B cell (primary cell): ENCODE measurements around the gene CDRT4. TPM values are rescaled to one million over a fixed set of nuclear protein-coding genes. Genes with fewer than 3 reads are reported as not detected.

Experiments used
- ATAC-seq: fragments of 200-7000 bp; cut with Tn5 transposase; one replicate; pipeline ENCODE4 v1.10.0; 2021; ENCODE audit warnings: low read depth, mild to moderate bottlenecking, moderate number of reproducible peaks, moderate library complexity
- CTCF ChIA-PET: fragments of 350-600 bp; sonication (Branson Sonifier 250); formaldehyde crosslinking; loops from one replicate; lab custom pipeline; 2021; ENCODE audit warnings: antibody characterized with exemption, inconsistent platforms; lab: Charles Lee
- POLR2A ChIA-PET: fragments of 350-600 bp; sonication (Branson Sonifier 250); formaldehyde crosslinking; loops from one replicate; lab custom pipeline; 2021; ENCODE audit warnings: antibody characterized with exemption; lab: Charles Lee
- DNase-seq: peaks from one replicate; pipeline ENCODE4 v3.0.0; 2013
- H2AFZ ChIP-seq: 2 replicates; pipeline ENCODE4 v1.6.1; 2012; ENCODE audit warnings: mild to moderate bottlenecking, low read depth, low read length; ENCODE audit not compliant: insufficient read depth, poor library complexity, severe bottlenecking
- H3K27ac ChIP-seq, 2 donors: 1 replicate in 1 of 2; 2 replicates in 1 of 2; pipeline ENCODE4 v1.5.1; 2012 to 2013; ENCODE audit warnings: low read length in 2 of 2, mild to moderate bottlenecking in 2 of 2, moderate library complexity in 1 of 2
- H3K27me3 ChIP-seq, 4 experiments: fragments of 200-600 bp in 1 of 4; sonication (generic) in 1 of 4; replicated peaks in 1 of 4; 1 replicate in 2 of 4; 2 replicates in 2 of 4; pipeline versions ENCODE4 v1.6.1 to v1.7.0; 2013 to 2016; ENCODE audit warnings: low read length in 3 of 4, mild to moderate bottlenecking in 2 of 4, mixed read lengths in 1 of 4, moderate library complexity in 1 of 4; ENCODE audit not compliant: insufficient read depth in 4 of 4, control insufficient read depth in 3 of 4; ENCODE audit errors: control extremely low read depth in 1 of 4
- H3K36me3 ChIP-seq, 2 experiments: replicated peaks in 1 of 2; 1 replicate in 1 of 2; 2 replicates in 1 of 2; pipeline versions ENCODE4 v1.6.1 to v1.7.1; 2013; ENCODE audit warnings: low read length in 1 of 2; ENCODE audit not compliant: insufficient read depth in 2 of 2, control insufficient read depth in 1 of 2; ENCODE audit errors: control extremely low read depth in 1 of 2, extremely low read depth in 1 of 2
- H3K4me1 ChIP-seq, 2 donors: fragments of 200-600 bp in 1 of 2; sonication (generic) in 1 of 2; 1 replicate in 1 of 2; 2 replicates in 1 of 2; pipeline versions ENCODE4 v1.5.1 to v1.6.1; 2013 to 2017; ENCODE audit warnings: low read length in 2 of 2; ENCODE audit not compliant: control insufficient read depth in 2 of 2, insufficient read depth in 2 of 2
- H3K4me2 ChIP-seq: replicated peaks from 2 replicates; pipeline ENCODE3; 2012; ENCODE audit warnings: mild to moderate bottlenecking, low read depth, low read length; ENCODE audit not compliant: poor library complexity, severe bottlenecking
- H3K4me3 ChIP-seq, 5 experiments: fragments of 200-600 bp in 1 of 5; sonication (generic) in 1 of 5; 1 replicate in 3 of 5; 2 replicates in 2 of 5; pipeline versions ENCODE4 v1.5.1 to v1.7.0; 2011 to 2016; ENCODE audit warnings: low read length in 4 of 5, mild to moderate bottlenecking in 4 of 5, low read depth in 2 of 5, control low read depth in 1 of 5, moderate library complexity in 1 of 5; ENCODE audit not compliant: insufficient read depth in 1 of 5; ENCODE audit errors: control extremely low read depth in 1 of 5, extremely low read depth in 1 of 5
- H3K79me2 ChIP-seq: fragments of 200-600 bp; sonication (generic); one replicate; pipeline ENCODE4 v1.6.0; 2016; ENCODE audit warnings: low read length; ENCODE audit not compliant: control insufficient read depth, insufficient read depth
- H3K9ac ChIP-seq: fragments of 200-600 bp; sonication (generic); 2 replicates; pipeline ENCODE4 v1.6.1; 2017; ENCODE audit warnings: mild to moderate bottlenecking, low read length, moderate library complexity
- H3K9me3 ChIP-seq, 3 donors: one replicate each; pipeline versions ENCODE4 v1.6.1 to v1.7.1; 2013; ENCODE audit warnings: low read length in 2 of 3; ENCODE audit not compliant: control insufficient read depth in 2 of 3, insufficient read depth in 1 of 3; ENCODE audit errors: control extremely low read depth in 1 of 3
- H4K20me1 ChIP-seq: 2 replicates; pipeline ENCODE4 v1.6.0; 2012; ENCODE audit warnings: mild to moderate bottlenecking, low read length; ENCODE audit not compliant: insufficient read depth, control insufficient read depth, poor library complexity, severe bottlenecking
- H3K27ac Mint-ChIP-seq: one replicate; pipeline ENCODE4 v1.8.0; 2021; ENCODE audit warnings: mixed read lengths
- H3K27me3 Mint-ChIP-seq: one replicate; pipeline ENCODE4 v1.8.0; 2021; ENCODE audit warnings: mixed read lengths
- H3K4me1 Mint-ChIP-seq: one replicate; pipeline ENCODE4 v1.8.0; 2021; ENCODE audit warnings: mixed read lengths
- H3K4me3 Mint-ChIP-seq: one replicate; pipeline ENCODE4 v1.8.0; 2021; ENCODE audit warnings: mixed read lengths
- H3K9me3 Mint-ChIP-seq: one replicate; pipeline ENCODE4 v1.8.0; 2022; ENCODE audit warnings: mixed read lengths; ENCODE audit not compliant: insufficient read depth
- EZH2 ChIP-seq: IDR thresholded peaks from 2 replicates; pipeline ENCODE4 v1.6.1; 2012; ENCODE audit warnings: borderline replicate concordance, low read depth, mild to moderate bottlenecking, moderate library complexity, low read length; ENCODE audit not compliant: insufficient read depth, poor library complexity, severe bottlenecking
- WGBS: methylation state at CpG from one replicate; pipeline ENCODE4 v1.1.5; 2013; ENCODE audit warnings: missing lambda C conversion rate; ENCODE audit not compliant: insufficient coverage; 5-methylcytosine and 5-hydroxymethylcytosine counted together
- intact Hi-C: fragments of 100-400 bp; cut with micrococcal nuclease; formaldehyde crosslinking; loops from one replicate; pipeline ENCODE4 v1.10.0; 2022
- polyA plus RNA-seq: library from polyadenylated mRNA; depleted of rRNA; stranded (reverse); fragments of >200 nt; gene quantifications from 2 replicates; pipeline ENCODE4 v1.2.3, GENCODE V29; 2012
- total RNA-seq, 2 donors: library from RNA; stranded (reverse); fragments of 120-200 nt in 1 of 2; gene quantifications; 1 replicate in 1 of 2; 2 replicates in 1 of 2; pipeline versions ENCODE4 v1.2.3 to v1.2.4, GENCODE V29; 2013 to 2022
- TF ChIP-seq, protein P1 (sequence below): fragments of 200-600 bp; IDR thresholded peaks from one replicate; pipeline ENCODE4 v1.8.0; 2022; ENCODE audit warnings: antibody characterized with exemption, mild to moderate bottlenecking

The CDRT4 gene
- total and polyA plus RNA-seq, 2 donors (not counting 1 experiment from before 2014, with no cell fraction given) = 11.6 to 23.0 TPM

DNA sequence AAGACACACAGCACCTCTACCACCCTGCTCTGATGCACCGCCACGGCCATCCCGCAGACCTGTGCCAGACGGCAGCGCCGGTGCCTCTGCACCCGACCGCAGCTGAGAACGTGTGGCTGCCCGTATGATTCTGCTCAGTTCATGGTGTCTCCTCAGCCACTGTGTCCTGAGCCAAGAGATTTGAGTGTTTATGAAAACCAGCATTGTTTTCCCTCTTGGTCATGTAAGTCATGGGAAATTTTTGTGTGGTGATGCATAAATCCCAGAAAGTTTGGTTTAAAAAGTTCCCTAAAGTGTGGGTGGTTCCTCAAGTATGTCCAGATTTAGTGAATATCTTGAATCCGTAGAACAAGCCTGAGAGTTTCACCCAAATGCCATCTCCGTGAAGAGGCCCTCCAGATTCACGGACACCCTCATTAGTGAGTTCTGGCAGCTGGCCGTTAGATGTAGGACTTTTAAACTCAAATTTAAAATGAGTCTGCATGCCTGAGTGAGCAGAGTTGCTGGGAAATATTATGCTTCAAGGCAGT lies 57.6 kb downstream of the CDRT4 start:
- H3K9ac ChIP-seq = no peak overlapping the region

DNA sequence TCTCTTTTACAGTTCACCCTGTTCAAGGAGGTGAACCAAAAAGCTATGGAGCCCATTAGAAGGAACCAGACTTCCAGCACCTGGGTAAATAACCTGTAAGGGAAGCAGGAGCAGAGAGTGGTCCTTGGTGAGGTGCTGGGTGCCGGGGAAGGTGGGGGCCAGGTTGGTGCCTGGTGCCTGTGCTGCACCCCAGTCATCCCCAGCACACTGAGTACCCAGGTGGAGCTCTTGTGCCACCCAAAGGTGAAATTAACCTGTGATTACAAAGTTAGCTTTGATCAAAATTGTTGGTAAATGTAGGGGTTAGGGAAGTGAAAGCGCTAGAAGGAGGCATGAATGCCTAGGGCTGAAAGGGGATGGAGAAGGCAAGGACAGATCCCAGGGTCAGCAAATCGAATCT lies 58.6 kb downstream of the CDRT4 start:
- H3K36me3 ChIP-seq = no peaks in the 10 kb centered on the region
- ChIA-PET POLR2A (no interaction called here), CTCF (no interaction called here)
- H3K4me3 ChIP-seq = no peak overlapping the region
- H2AFZ ChIP-seq = no peak overlapping the region
- no peaks in the 10 kb centered on the region for H3K9me3 ChIP-seq
- DNase-seq = no peak
- no peaks in the 10 kb centered on the region for H4K20me1 ChIP-seq
- no peak overlapping the region for H3K27ac ChIP-seq
- Mint-ChIP-seq H3K27ac (no peak overlapping the region), H3K9me3 (no peaks in the 10 kb centered on the region), H3K4me1 (no peaks in the 10 kb centered on the region), H3K4me3 (no peak overlapping the region), H3K27me3 (peaks cover 5% of the 10 kb centered on the region)
- no peak for ATAC-seq
- H3K27me3 ChIP-seq = no peaks in the 10 kb centered on the region
- no peak overlapping the region for H3K4me2 ChIP-seq
- 100% methylated on average over 3 of the region's 3 CpGs for WGBS
- H3K9ac ChIP-seq = no peak overlapping the region
- intact Hi-C loops = no loop called here
- no peak for TF ChIP-seq EZH2
- TF ChIP-seq, protein P1, sequence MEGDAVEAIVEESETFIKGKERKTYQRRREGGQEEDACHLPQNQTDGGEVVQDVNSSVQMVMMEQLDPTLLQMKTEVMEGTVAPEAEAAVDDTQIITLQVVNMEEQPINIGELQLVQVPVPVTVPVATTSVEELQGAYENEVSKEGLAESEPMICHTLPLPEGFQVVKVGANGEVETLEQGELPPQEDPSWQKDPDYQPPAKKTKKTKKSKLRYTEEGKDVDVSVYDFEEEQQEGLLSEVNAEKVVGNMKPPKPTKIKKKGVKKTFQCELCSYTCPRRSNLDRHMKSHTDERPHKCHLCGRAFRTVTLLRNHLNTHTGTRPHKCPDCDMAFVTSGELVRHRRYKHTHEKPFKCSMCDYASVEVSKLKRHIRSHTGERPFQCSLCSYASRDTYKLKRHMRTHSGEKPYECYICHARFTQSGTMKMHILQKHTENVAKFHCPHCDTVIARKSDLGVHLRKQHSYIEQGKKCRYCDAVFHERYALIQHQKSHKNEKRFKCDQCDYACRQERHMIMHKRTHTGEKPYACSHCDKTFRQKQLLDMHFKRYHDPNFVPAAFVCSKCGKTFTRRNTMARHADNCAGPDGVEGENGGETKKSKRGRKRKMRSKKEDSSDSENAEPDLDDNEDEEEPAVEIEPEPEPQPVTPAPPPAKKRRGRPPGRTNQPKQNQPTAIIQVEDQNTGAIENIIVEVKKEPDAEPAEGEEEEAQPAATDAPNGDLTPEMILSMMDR = no peak
- H3K79me2 ChIP-seq = no peaks in the 10 kb centered on the region
- no peaks in the 10 kb centered on the region for H3K4me1 ChIP-seq

More for the DNA sequence above, 57.6 kb downstream of the CDRT4 start:
- ChIA-PET CTCF (no interaction called here), POLR2A (no interaction called here)
- no peaks in the 10 kb centered on the region for H3K4me1 ChIP-seq
- Mint-ChIP-seq H3K27ac (no peak overlapping the region), H3K27me3 (peaks cover 5% of the 10 kb centered on the region), H3K4me1 (no peaks in the 10 kb centered on the region), H3K4me3 (no peak overlapping the region), H3K9me3 (no peaks in the 10 kb centered on the region)
- no peaks in the 10 kb centered on the region for H3K36me3 ChIP-seq
- WGBS = 98% methylated on average over 10 of the region's 14 CpGs
- H3K27ac ChIP-seq = no peak overlapping the region
- H2AFZ ChIP-seq = no peak overlapping the region
- intact Hi-C loops = no loop called here
- DNase-seq = no peak
- H3K4me3 ChIP-seq = no peak overlapping the region
- no peaks in the 10 kb centered on the region for H3K27me3 ChIP-seq
- TF ChIP-seq EZH2 = no peak
- TF ChIP-seq, protein P1 = no peak
- no peak for ATAC-seq
- H3K4me2 ChIP-seq = no peak overlapping the region
- H4K20me1 ChIP-seq = no peaks in the 10 kb centered on the region
- H3K9me3 ChIP-seq = no peaks in the 10 kb centered on the region
- no peaks in the 10 kb centered on the region for H3K79me2 ChIP-seq
